K562 (cell line): ENCODE data around the gene COPRS. TPM values are rescaled to one million over a fixed set of nuclear protein-coding genes. Genes with fewer than 3 reads are reported as not detected.

ENCODE experiments used
- ATAC-seq: fragments of 200-7000 bp; cut with Tn5 transposase; 3 replicates; pipeline ENCODE4 v1.9.1; 2020; ENCODE audit warnings: moderate library complexity
- BruUV-seq: library from RNA; stranded (reverse); fragments of 400-500 nt; replicated peaks from 2 replicates; lab custom pipeline; 2021; lab: Mats Ljungman, UMichigan
- CTCF ChIA-PET: fragments of 300-600 bp; formaldehyde crosslinking; extraction: SDS; loops from one replicate; lab custom pipeline; 2021; ENCODE audit warnings: low intra/inter-chr PET ratio; lab: Yijun Ruan, JAX
- POLR2A ChIA-PET: fragments of 300-600, 350-650 bp; sonication (Branson Sonifier 250); formaldehyde crosslinking; extraction: SDS; loops from one replicate; lab custom pipeline; 2021; ENCODE audit warnings: antibody characterized with exemption, inconsistent platforms; lab: Yijun Ruan, JAX
- DNase-seq, 4 experiments: peaks; one replicate each; pipeline versions ENCODE4 v3.0.0 to v3.0.0-alpha.2; 2011 to 2018; ENCODE audit warnings: low spot score in 3 of 4, mixed read lengths in 3 of 4; ENCODE audit errors: extremely low read depth in 1 of 4
- FAIRE-seq: peaks from 2 replicates; lab custom pipeline; 2011; peaks lifted over from hg19 to GRCh38; lab: Jason Lieb, UNC
- H2AFZ ChIP-seq: 2 replicates; pipeline ENCODE4 v1.6.0; 2011; ENCODE audit warnings: low read depth, low read length, control low read depth, inconsistent platforms
- H3K27ac ChIP-seq: fragments of 200-600 bp; 3 replicates; pipeline ENCODE4 v1.8.0; 2011; ENCODE audit warnings: low read depth, mild to moderate bottlenecking, control low read depth, inconsistent platforms, low read length, moderate library complexity, mixed read lengths; ENCODE audit errors: extremely low read depth
- H3K27me3 ChIP-seq, 2 experiments: fragments of 300-600 bp in 1 of 2; 2 replicates in 1 of 2; 3 replicates in 1 of 2; pipeline versions ENCODE4 v1.6.0 to v1.8.0; 2011; ENCODE audit warnings: inconsistent platforms in 2 of 2, low read length in 2 of 2, mild to moderate bottlenecking in 1 of 2, mixed read lengths in 1 of 2, moderate library complexity in 1 of 2; ENCODE audit not compliant: control insufficient read depth in 2 of 2, insufficient read depth in 2 of 2
- H3K36me3 ChIP-seq: fragments of 300-600 bp; 3 replicates; pipeline ENCODE4 v1.8.0; 2011; ENCODE audit warnings: mild to moderate bottlenecking, low read length, inconsistent platforms; ENCODE audit not compliant: control insufficient read depth, insufficient read depth
- H3K4me1 ChIP-seq, 2 experiments: fragments of 200-600 bp in 1 of 2; replicated peaks in 1 of 2; 2 replicates in 1 of 2; 3 replicates in 1 of 2; pipeline versions ENCODE4 v1.5.1 to v1.8.0; 2011; ENCODE audit warnings: inconsistent platforms in 2 of 2, low read length in 2 of 2, mild to moderate bottlenecking in 1 of 2, mixed read lengths in 1 of 2, moderate library complexity in 1 of 2; ENCODE audit not compliant: control insufficient read depth in 2 of 2, insufficient read depth in 2 of 2
- H3K4me2 ChIP-seq: 2 replicates; pipeline ENCODE4 v1.6.1; 2011; ENCODE audit warnings: low read length, control low read depth, inconsistent platforms, mixed read lengths; ENCODE audit not compliant: insufficient read depth
- H3K4me3 ChIP-seq: fragments of 200-600 bp; sonication (generic), shearing (Covaris generic); 2 replicates; pipeline ENCODE4 v1.5.1; 2016; ENCODE audit warnings: control low read depth, inconsistent platforms
- H3K79me2 ChIP-seq: fragments of 200-600 bp; 3 replicates; pipeline ENCODE4 v1.8.0; 2011; ENCODE audit warnings: low read length, inconsistent platforms; ENCODE audit not compliant: control insufficient read depth, insufficient read depth
- H3K9ac ChIP-seq, 2 experiments: 2 replicates each; pipeline versions ENCODE4 v1.6.0 to v1.6.1; 2011; ENCODE audit warnings: low read depth in 2 of 2, low read length in 2 of 2, control low read depth in 1 of 2, inconsistent platforms in 1 of 2, mild to moderate bottlenecking in 1 of 2, mixed read lengths in 1 of 2; ENCODE audit not compliant: insufficient read depth in 1 of 2
- H3K9me1 ChIP-seq: one replicate; pipeline ENCODE4 v1.6.0; 2011; ENCODE audit warnings: inconsistent platforms, mild to moderate bottlenecking, low read length, moderate library complexity; ENCODE audit not compliant: control insufficient read depth, insufficient read depth
- H3K9me3 ChIP-seq: replicated peaks from 2 replicates; pipeline ENCODE4 v1.5.1; 2011; ENCODE audit warnings: low read depth, low read length, inconsistent platforms; ENCODE audit not compliant: control insufficient read depth, insufficient read depth
- H4K20me1 ChIP-seq: replicated peaks from 2 replicates; pipeline ENCODE4 v1.6.1; 2011; ENCODE audit warnings: low read length, inconsistent platforms, mixed read lengths; ENCODE audit not compliant: control insufficient read depth, insufficient read depth
- DLX4 ChIP-seq: fragments of 250-450 bp; sonication (Bioruptor Pico); IDR thresholded peaks from 2 replicates; pipeline ENCODE4 v1.6.1; 2021; ENCODE audit warnings: mild to moderate bottlenecking
- MTA1 ChIP-seq: fragments of 450-650 bp; IDR thresholded peaks from 2 replicates; pipeline ENCODE4 v1.6.1; 2017; ENCODE audit warnings: borderline replicate concordance
- NCOA6 ChIP-seq: fragments of 450-650 bp; IDR thresholded peaks from 2 replicates; pipeline ENCODE4 v1.6.1; 2017; ENCODE audit warnings: mild to moderate bottlenecking
- NFE2 ChIP-seq: IDR thresholded peaks from 2 replicates; pipeline ENCODE4 v1.6.1; 2014; ENCODE audit warnings: antibody characterized with exemption, low read depth
- PHF21A ChIP-seq: fragments of 450-650 bp; IDR thresholded peaks from 2 replicates; pipeline ENCODE4 v1.6.1; 2017; ENCODE audit warnings: low read depth, borderline replicate concordance
- SLC30A9 ChIP-seq: fragments of 250-450 bp; sonication (Bioruptor Pico); IDR thresholded peaks from 2 replicates; pipeline ENCODE4 v1.8.0; 2022; ENCODE audit warnings: mild to moderate bottlenecking, moderate library complexity
- SRSF1 ChIP-seq: fragments of 200-400 bp; formaldehyde crosslinking; IDR thresholded peaks from 2 replicates; pipeline ENCODE4 v1.6.1; 2017; ENCODE audit warnings: mild to moderate bottlenecking, low read depth, low read length, moderate library complexity
- ZMIZ1 ChIP-seq, 2 experiments: fragments of 150-350 bp in 1 of 2; IDR thresholded peaks; 2 replicates each; pipeline ENCODE4 v1.6.1; 2012 to 2016; ENCODE audit warnings: low read depth in 2 of 2, low read length in 2 of 2, mild to moderate bottlenecking in 1 of 2, moderate library complexity in 1 of 2
- ZNF224 ChIP-seq: sonication (generic); formaldehyde crosslinking; IDR thresholded peaks from 2 replicates; pipeline ENCODE4 v1.8.0; 2022; ENCODE audit warnings: mild to moderate bottlenecking, missing genetic modification reagents
- ZNF764 ChIP-seq: fragments of 250-450 bp; sonication (Bioruptor Pico); IDR thresholded peaks from 2 replicates; pipeline ENCODE4 v1.4.0; 2020; ENCODE audit warnings: low read depth, mild to moderate bottlenecking, moderate library complexity
- WGBS: fragments of 100-300 bp; shearing (Covaris generic); methylation state at CpG from one replicate; pipeline ENCODE4 v1.1.6; 2016; ENCODE audit warnings: low coverage, mixed read lengths; ENCODE audit not compliant: insufficient coverage; ENCODE audit errors: missing lambda C conversion rate; 5-methylcytosine and 5-hydroxymethylcytosine counted together
- in situ Hi-C: fragments of 300-500 bp; cut with MboI; formaldehyde crosslinking; loops from 4 replicates; pipeline ENCODE4 v1.15.0; 2018; ENCODE audit warnings: inconsistent platforms, mixed read lengths
- intact Hi-C: fragments of 100-400 bp; cut with micrococcal nuclease; formaldehyde crosslinking; loops from 2 replicates; pipeline ENCODE4 v1.14.2; 2022
- polyA plus RNA-seq, 8 experiments: library from polyadenylated mRNA; depleted of rRNA in 4 of 8; stranded (reverse) in 5 of 8; unstranded in 3 of 8; fragments of >200 nt; fragmentation: Nextera tagmentation in 2 of 8; fragmentation: Illumina TruSeq in 1 of 8; extraction: Ambion mirVana in 2 of 8; extraction: Trizol in 1 of 8; gene quantifications; 2 replicates each; pipeline versions ENCODE4 v1.2.1 to v1.2.3, GENCODE V29; 2011 to 2014; ENCODE audit warnings: inconsistent platforms in 1 of 8, missing spikeins in 1 of 8
- total RNA-seq, 7 experiments: library from RNA; depleted of rRNA in 6 of 7; stranded (reverse); fragments of >200 nt in 6 of 7; fragmentation: Illumina TruSeq in 2 of 7; extraction: Trizol in 2 of 7; gene quantifications; 2 replicates each; pipeline versions ENCODE4 v1.2.1 to v1.2.3, GENCODE V29; 2011 to 2021; ENCODE audit warnings: low replicate concordance in 1 of 7
- TF ChIP-seq, protein P1 (sequence below): sonication (generic); formaldehyde crosslinking; IDR thresholded peaks from 2 replicates; pipeline ENCODE4 v1.9.0; 2022; ENCODE audit warnings: mild to moderate bottlenecking, missing genetic modification reagents

COPRS gene
- total and polyA plus RNA-seq, 9 of the 15 experiments (the other 6 are each of a cell fraction or from before 2014, with no cell fraction given), result 11.9 to 102 (median 60.5) TPM

GRCh38 chr17:31903401-31903800 is 44.4 kb upstream of the COPRS start:
- DNase-seq (no peak), ATAC-seq (no peak), FAIRE-seq (no peak)
- no peaks in the 10 kb centered on the region for H3K27me3 ChIP-seq
- ChIA-PET CTCF (no interaction called here), POLR2A (interaction anchor here (0.5 kb wide), 1 partner anchor 945 kb away, joined by 3 read pairs; no protein-coding TSS in a partner anchor)
- no TSS peak for BruUV-seq
- no peak overlapping the region for H3K9ac ChIP-seq
- no peak overlapping the region for H2AFZ ChIP-seq
- no peaks in the 10 kb centered on the region for H3K9me1 ChIP-seq
- 0 out of 2 replicates have a peak, but pooled peaks cover 2% of the 10 kb centered on the region for H4K20me1 ChIP-seq
- H3K27ac ChIP-seq, result no peak overlapping the region
- peaks cover 14% of the 10 kb centered on the region; the same call in 2 of the 3 replicates for H3K36me3 ChIP-seq
- TF ChIP-seq, protein P1, sequence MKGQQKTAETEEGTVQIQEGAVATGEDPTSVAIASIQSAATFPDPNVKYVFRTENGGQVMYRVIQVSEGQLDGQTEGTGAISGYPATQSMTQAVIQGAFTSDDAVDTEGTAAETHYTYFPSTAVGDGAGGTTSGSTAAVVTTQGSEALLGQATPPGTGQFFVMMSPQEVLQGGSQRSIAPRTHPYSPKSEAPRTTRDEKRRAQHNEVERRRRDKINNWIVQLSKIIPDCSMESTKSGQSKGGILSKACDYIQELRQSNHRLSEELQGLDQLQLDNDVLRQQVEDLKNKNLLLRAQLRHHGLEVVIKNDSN (CRISPR knock-in tag), result no peak
- TF ChIP-seq ZNF764 (no peak), SRSF1 (no peak), SLC30A9 (CRISPR knock-in tag) (no peak), NFE2 (no peak), DLX4 (CRISPR knock-in tag) (no peak), ZNF224 (no peak), NCOA6 (no peak), ZMIZ1 (IDR thresholded peaks at IDR 0.05; ENCODE audit: low read depth in 2 of 2, low read length in 2 of 2) (no peak), PHF21A (no peak), MTA1 (no peak)
- WGBS, result 90% methylated on average over 14 of the region's 16 CpGs
- no peaks in the 10 kb centered on the region for H3K9me3 ChIP-seq
- peaks cover 0 to 4% of the 10 kb centered on the region in 2 experiments; a peak in 1 of 5 replicates for H3K4me1 ChIP-seq
- no peak overlapping the region for H3K4me3 ChIP-seq
- peaks cover 32% of the 10 kb centered on the region for H3K79me2 ChIP-seq
- H3K4me2 ChIP-seq, result no peak overlapping the region
- in situ Hi-C loops (no loop called here), intact Hi-C loops (no loop called here)
